CD4-positive, alpha-beta T cell treated with Interleukin-10 for 1 hour (primary cell): ENCODE results near the gene SNN.

ENCODE experiments used
- DNase-seq: peaks from one replicate; pipeline ENCODE4 v3.0.0-alpha.2; 2020

Gene SNN

GRCh38 chr16:11705311-11706025, 37.2 kb downstream of the SNN start:
- no peak for DNase-seq

- DNase-seq: no peak
Measured at GRCh38 chr16:11706180-11706742, 38.0 kb downstream of the SNN start.

DNA sequence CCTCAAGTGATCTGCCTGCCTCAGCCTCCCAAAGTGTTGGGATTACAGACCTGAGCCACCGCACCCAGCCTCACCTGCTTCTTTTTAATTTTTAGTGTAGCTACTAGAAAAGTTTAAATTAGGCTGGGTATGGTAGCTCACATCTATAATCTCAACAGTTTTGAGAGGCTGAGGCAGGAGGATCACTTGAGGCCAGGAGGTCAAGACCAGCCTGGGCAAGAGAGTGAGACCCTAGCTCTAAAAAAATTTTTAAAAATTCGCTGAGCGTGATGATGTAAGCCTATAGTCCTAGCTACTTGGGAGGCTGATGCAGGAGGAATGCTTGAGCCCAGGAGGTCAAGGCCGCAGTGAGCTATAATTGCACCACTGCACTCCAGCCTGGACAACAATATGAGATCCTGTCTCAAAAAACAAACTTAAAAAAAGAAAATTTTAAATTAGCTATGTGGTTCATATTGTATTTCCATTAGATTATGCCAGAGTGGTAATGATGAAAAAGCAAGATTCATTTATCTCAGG, 39.5 kb downstream of the SNN start:
- DNase-seq: no peak

- no peak for DNase-seq
Measured at GRCh38 chr16:11708421-11708820, 40.2 kb downstream of the SNN start.

DNA sequence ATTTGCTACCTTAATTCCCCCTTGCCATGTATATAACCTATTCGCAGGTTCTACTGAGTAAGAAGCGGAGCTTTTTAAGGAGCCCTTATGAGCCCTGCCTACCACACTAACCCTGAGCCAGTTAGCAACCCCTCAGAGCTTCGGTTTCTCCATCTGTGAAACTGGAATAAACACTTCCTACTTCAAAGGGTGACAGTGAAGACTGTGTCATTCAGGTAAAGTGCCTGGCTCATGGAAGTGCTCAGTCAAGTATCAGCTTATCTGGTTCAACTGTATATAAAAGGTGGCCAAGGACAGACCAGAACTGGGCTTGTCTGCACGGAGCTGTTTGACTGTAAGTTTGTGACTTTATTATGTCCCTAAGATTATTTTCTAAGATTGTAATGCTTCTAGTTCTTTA, 43.4 kb downstream of the SNN start:
- DNase-seq: no peak

GRCh38 chr16:11712122-11712521, 43.9 kb downstream of the SNN start:
- no peak for DNase-seq

DNA sequence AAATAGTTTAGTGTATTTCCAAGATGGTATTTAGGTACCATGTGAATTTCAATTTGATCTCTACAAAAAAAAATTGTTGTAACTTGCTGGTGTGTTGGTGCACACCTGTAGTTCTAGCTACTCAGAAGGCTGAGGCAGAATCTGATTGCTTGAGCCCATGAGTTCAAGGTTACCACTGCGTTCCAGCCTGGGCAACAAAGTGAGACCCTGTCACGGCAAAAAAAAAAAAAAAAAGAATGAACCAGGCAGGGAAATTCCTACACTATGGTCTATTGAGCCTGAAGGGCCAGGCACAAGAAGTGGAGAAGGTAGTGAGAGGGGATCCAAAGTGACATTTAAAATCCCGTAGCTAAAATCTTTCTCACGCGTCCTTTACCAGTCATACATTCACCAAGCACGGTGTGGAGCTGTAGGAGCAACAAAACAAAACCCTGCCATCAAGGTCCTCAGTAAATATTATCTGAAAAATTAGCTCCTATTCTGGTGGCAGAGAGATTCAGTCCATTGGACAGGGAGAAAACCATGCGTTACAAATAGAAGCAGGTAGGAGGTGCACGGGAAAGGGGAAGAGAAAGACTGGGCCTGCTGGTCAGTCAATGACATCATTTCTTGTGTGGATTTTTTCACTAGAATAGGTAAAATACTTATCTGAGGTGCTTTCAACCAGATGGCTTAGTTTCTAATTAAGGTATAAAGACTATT, 47.1 kb downstream of the SNN start:
- DNase-seq: no peak

DNA sequence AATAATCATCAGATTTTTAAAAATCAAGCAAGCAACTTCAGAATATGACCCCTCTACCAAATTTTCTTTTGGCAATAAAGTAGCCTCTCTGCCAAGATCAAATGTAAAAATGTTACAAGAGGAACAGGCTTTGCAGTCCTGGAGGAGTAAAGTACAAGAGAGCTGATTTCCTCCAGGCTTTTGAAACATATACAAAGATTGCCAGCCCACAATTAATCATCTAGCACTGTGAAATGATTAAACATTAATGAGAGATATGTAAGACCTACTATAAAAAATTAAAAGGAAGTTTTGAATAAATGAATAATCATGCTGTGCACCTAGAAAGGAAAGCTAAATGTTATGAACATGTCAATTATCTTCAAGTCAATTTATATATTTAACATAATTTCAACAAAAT, 48.1 kb downstream of the SNN start:
- DNase-seq: no peak

- no peak for DNase-seq
Measured at GRCh38 chr16:11717811-11718210, 49.6 kb downstream of the SNN start.

DNA sequence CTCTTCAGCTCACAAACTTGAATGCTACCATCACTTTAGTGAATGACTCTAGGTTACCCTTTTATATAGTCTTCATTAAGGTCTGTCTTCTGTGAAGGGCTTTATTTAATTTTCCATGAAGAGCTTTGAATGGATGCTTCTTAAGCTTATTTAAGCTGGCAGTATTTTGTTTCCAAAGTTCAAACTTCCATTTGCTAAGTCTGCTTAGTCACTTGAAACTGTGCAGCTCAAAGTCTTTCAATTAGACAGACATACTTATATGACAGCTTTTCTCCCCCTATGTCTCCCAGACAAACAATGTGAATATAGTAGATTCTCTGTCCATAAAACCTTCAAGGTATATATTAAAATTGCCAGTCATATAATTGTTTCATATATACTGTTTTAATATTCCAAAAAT, 50.9 kb downstream of the SNN start:
- no peak for DNase-seq

GRCh38 chr16:11719762-11720161, 51.5 kb downstream of the SNN start:
- DNase-seq: no peak

DNA sequence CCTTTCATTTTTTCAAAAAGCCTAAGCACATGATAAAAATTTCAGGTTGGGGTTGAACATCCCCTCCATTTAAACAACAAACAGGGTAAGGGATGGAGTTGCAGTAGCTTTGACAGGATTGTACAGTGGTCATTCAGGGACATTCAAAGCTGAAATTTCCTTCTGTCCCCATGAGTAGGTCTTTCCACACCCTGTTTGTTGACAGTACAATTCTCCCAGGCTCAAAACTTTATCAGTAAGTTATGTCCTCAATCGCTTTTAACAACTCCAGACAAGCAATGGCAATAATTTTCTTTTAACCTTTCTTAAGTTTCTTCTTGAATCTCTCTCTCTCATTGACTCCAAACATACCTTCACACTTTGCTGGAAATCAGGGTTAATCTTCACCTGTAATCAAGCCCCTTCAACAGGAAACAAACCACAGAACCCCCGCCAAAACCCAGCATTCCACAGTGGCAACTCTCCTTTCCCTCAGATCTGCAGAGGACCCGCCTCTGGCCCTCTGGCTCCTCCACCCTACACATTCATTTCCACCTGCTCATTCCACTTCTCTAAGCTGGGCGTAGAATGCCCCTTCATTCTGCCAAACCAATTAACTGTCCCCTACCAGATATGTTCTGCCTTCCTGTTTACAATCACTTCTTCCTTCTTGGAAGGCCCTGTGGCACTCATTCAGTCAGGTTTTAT, 53.7 kb downstream of the SNN start:
- no peak for DNase-seq

DNA sequence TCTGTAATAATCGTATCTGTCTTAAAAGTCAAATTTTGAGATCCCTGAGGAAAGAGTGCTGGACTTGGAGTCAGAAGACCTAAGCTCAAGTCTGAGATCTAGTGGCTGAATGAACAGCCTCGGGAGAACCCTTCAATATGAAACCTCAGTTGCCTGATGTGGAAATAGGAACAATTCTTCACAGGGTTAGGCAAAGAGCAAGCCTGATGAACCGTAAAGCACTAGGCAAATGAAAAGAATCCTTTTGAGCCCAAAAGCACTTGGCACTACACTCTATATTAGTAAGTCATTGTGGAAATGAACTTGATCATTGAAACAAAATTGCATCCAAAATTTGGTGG, 54.2 kb downstream of the SNN start:
- no peak for DNase-seq

- no peak for DNase-seq
Measured at GRCh38 chr16:11725457-11725856, 57.2 kb downstream of the SNN start.

DNA sequence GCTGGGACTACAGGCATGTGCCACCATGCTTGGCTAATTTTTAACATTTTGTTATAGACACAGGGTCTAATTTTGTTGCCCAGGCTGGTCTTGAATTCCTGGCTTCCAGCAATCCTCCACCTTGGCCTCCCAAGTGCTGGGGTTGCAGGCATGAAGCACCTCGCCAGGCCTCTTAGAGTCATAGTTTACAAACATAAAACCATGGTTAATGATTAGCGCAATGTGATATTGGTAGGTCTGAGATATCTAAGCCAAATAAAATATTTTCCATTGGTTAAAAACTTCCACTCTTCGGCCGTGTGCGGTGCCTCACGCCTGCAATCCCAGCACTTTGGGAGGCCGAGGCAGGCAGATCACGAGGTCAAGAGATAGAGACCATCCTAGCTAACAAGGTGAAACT, 57.8 kb downstream of the SNN start:
- DNase-seq: no peak

DNA sequence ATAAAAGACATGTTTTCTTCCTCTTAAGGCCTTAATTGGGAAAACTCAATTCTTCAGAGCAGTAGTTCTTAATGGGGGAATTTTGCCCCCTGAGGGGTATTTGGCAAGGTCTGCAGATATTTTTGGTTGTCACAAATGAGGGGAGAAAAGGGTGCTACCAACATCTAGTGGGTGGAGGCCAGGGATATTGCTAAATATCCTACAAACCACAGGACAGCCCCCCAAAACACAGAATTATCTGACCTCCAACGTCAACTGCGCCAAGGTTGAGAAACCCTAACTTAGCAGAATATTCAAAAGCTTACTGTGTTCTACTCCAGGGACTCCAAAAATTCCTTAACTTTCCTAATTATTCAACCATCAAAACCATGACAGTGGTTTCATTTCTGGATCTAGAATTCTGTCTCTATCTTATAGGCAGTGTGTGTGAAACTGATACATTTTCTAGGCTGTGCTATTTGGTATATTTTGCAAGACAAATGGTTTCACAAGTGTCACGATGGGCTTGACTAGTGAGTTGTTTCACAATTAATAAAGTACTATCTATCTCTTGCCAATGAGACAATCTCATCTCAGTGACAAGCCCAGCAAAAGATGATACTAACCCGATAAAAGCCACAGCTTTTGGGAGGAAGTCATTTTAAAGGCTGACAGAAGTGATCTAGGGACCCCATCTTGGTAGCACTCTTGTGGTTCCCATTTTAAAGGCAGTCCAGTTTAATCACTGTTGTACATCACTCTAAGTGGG, 59.7 kb downstream of the SNN start:
- no peak for DNase-seq
